ENCODE measurements around the gene ESPNL.

- TF ChIP-seq, protein P1, sequence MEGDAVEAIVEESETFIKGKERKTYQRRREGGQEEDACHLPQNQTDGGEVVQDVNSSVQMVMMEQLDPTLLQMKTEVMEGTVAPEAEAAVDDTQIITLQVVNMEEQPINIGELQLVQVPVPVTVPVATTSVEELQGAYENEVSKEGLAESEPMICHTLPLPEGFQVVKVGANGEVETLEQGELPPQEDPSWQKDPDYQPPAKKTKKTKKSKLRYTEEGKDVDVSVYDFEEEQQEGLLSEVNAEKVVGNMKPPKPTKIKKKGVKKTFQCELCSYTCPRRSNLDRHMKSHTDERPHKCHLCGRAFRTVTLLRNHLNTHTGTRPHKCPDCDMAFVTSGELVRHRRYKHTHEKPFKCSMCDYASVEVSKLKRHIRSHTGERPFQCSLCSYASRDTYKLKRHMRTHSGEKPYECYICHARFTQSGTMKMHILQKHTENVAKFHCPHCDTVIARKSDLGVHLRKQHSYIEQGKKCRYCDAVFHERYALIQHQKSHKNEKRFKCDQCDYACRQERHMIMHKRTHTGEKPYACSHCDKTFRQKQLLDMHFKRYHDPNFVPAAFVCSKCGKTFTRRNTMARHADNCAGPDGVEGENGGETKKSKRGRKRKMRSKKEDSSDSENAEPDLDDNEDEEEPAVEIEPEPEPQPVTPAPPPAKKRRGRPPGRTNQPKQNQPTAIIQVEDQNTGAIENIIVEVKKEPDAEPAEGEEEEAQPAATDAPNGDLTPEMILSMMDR (IDR thresholded peaks at IDR 0.05) = peak in 3 of 5 experiments; percentile 33 to 64 (median 45)
- no peak for TF ChIP-seq POLR2A (IDR thresholded peaks at IDR 0.05)
These were observed 58.5 kb downstream of the ESPNL start, which contains the start of gene ERFE for GRCh38 chr2:238158509-238159070.

Data from tibial nerve (tissue), 3 donors.